Cardiac muscle cell (in vitro differentiated cells and primary cell): ENCODE results near the gene PDE6A. TPM values are rescaled to one million over a fixed set of nuclear protein-coding genes. Genes with fewer than 3 reads are reported as not detected.

Experiments used
- DNase-seq, 2 donors: peaks; one replicate each; pipeline versions ENCODE4 v3.0.0 to v3.0.0-alpha.2; 2010 to 2017; ENCODE audit warnings: low read depth in 1 of 2, low spot score in 1 of 2
- H3K27ac ChIP-seq: fragments of 200-600 bp; sonication (generic); 2 replicates; pipeline ENCODE4 v1.5.1; 2016
- H3K27me3 ChIP-seq: fragments of 200-600 bp; sonication (generic); 2 replicates; pipeline ENCODE4 v1.6.0; 2016; ENCODE audit warnings: control low read depth
- H3K36me3 ChIP-seq: fragments of 200-600 bp; sonication (generic); 2 replicates; pipeline ENCODE4 v1.5.1; 2016; ENCODE audit warnings: control low read depth
- H3K4me1 ChIP-seq: fragments of 200-600 bp; sonication (generic); 2 replicates; pipeline ENCODE4 v1.8.1; 2017; ENCODE audit warnings: low read depth, mild to moderate bottlenecking, mixed run types
- H3K4me3 ChIP-seq: fragments of 200-600 bp; sonication (generic); 2 replicates; pipeline ENCODE4 v1.5.1; 2016; ENCODE audit warnings: mild to moderate bottlenecking
- H3K9me3 ChIP-seq: fragments of 200-600 bp; sonication (generic); 2 replicates; pipeline ENCODE4 v1.5.1; 2017; ENCODE audit warnings: low read depth, mild to moderate bottlenecking, control low read depth
- CTCF ChIP-seq: IDR thresholded peaks from 2 replicates; pipeline ENCODE4 v1.5.1; 2012; ENCODE audit warnings: low read depth, mild to moderate bottlenecking, low read length
- polyA plus RNA-seq: library from polyadenylated mRNA; unstranded; fragments of >200 nt; fragmentation: Nextera tagmentation; extraction: Ambion mirVana; gene quantifications from 2 replicates; pipeline ENCODE4 v1.2.1, GENCODE V29; 2016
- total RNA-seq: library from RNA; depleted of rRNA; stranded (reverse); fragments of >200 nt; gene quantifications from 2 replicates; pipeline ENCODE4 v1.2.3, GENCODE V29; 2016

PDE6A gene
- total and polyA plus RNA-seq, 2 experiments from 2014 or later, result not detected

DNA sequence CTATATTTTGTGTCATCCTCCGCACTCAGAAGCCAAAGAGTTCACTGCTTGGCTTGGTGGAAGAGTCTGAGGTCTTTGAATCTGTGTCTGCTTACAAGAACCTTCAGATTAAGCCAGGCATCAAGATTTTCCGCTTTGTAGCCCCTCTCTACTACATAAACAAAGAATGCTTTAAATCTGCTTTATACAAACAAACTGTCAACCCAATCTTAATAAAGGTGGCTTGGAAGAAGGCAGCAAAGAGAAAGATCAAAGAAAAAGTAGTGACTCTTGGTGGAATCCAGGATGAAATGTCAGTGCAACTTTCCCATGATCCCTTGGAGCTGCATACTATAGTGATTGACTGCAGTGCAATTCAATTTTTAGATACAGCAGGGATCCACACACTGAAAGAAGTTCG is 36.6 kb upstream of the PDE6A start:
- H3K36me3 ChIP-seq, result peaks cover 14% of the 10 kb centered on the region
- H3K27ac ChIP-seq, result no peak overlapping the region
- H3K4me3 ChIP-seq, result no peak overlapping the region
- no peaks in the 10 kb centered on the region for H3K27me3 ChIP-seq
- H3K4me1 ChIP-seq, result no peaks in the 10 kb centered on the region
- no peak for TF ChIP-seq CTCF
- no peak for DNase-seq
- H3K9me3 ChIP-seq, result no peaks in the 10 kb centered on the region

DNA sequence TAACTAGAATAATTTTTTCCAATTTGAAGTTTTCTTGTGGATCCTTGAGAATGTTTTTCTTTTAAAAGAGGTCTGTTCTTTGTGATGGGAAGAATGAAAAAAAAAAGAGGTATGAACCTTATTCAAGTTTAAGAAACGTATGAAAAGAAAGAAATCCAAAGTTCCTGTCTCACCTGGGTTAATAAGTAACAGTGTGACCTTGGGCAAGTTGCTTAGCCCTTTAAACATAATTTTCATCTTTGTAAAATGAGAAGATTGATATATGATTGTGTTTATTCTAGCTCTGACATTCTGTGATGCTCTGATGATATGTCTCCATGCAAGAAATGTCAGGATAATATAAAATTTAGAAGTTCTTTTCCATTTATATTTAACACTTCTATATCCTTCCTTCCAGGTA is 35.3 kb upstream of the PDE6A start:
- no peaks in the 10 kb centered on the region for H3K4me1 ChIP-seq
- H3K27ac ChIP-seq, result no peak overlapping the region
- H3K27me3 ChIP-seq, result no peaks in the 10 kb centered on the region
- DNase-seq, result no peak
- H3K36me3 ChIP-seq, result peaks cover 14% of the 10 kb centered on the region
- TF ChIP-seq CTCF, result no peak
- H3K4me3 ChIP-seq, result no peak overlapping the region
- H3K9me3 ChIP-seq, result no peaks in the 10 kb centered on the region

- no peak overlapping the region for H3K4me3 ChIP-seq
- DNase-seq, result no peak
- H3K36me3 ChIP-seq, result peaks cover 13% of the 10 kb centered on the region
- H3K27ac ChIP-seq, result no peak overlapping the region
- no peaks in the 10 kb centered on the region for H3K9me3 ChIP-seq
- no peaks in the 10 kb centered on the region for H3K4me1 ChIP-seq
- no peak for TF ChIP-seq CTCF
- H3K27me3 ChIP-seq, result no peaks in the 10 kb centered on the region
Measured at GRCh38 chr5:149975409-149975808, 30.8 kb upstream of the PDE6A start.

- H3K36me3 ChIP-seq, result no peaks in the 10 kb centered on the region
- no peak for TF ChIP-seq CTCF
- no peaks in the 10 kb centered on the region for H3K9me3 ChIP-seq
- no peak overlapping the region for H3K27ac ChIP-seq
- H3K4me1 ChIP-seq, result no peaks in the 10 kb centered on the region
- H3K4me3 ChIP-seq, result no peak overlapping the region
- no peak for DNase-seq
- H3K27me3 ChIP-seq, result no peaks in the 10 kb centered on the region
Measured at GRCh38 chr5:149969181-149969930, 24.8 kb upstream of the PDE6A start.

- no peak overlapping the region for H3K27ac ChIP-seq
- no peaks in the 10 kb centered on the region for H3K9me3 ChIP-seq
- no peaks in the 10 kb centered on the region for H3K36me3 ChIP-seq
- no peaks in the 10 kb centered on the region for H3K27me3 ChIP-seq
- no peak for DNase-seq
- TF ChIP-seq CTCF, result no peak
- no peak overlapping the region for H3K4me3 ChIP-seq
- H3K4me1 ChIP-seq, result no peaks in the 10 kb centered on the region
Measured at GRCh38 chr5:149966946-149967345, 22.4 kb upstream of the PDE6A start.
